Liver (tissue), 3 donors: ENCODE measurements around the gene OR1A1.

Source experiments
- EGR1 ChIP-seq, 2 donors: IDR thresholded peaks; 2 replicates each; pipeline ENCODE4 v1.6.1; 2016 to 2018; ENCODE audit warnings: antibody characterized with exemption in 2 of 2, low read depth in 2 of 2
- GABPA ChIP-seq, 2 donors: IDR thresholded peaks in 1 of 2; conservative IDR thresholded peaks in 1 of 2; 2 replicates each; pipeline ENCODE4 v1.6.1; 2016; ENCODE audit warnings: antibody characterized with exemption in 2 of 2, mild to moderate bottlenecking in 1 of 2, moderate library complexity in 1 of 2
- HNF4G ChIP-seq: IDR thresholded peaks from 2 replicates; pipeline ENCODE4 v1.6.1; 2016; ENCODE audit warnings: antibody characterized with exemption
- JUND ChIP-seq, 2 donors: IDR thresholded peaks; 2 replicates each; pipeline ENCODE4 v1.6.1; 2016; ENCODE audit warnings: antibody characterized with exemption in 2 of 2
- NR2F2 ChIP-seq: IDR thresholded peaks from 2 replicates; pipeline ENCODE4 v1.6.1; 2016; ENCODE audit warnings: antibody characterized with exemption
- RAD21 ChIP-seq, 2 donors: IDR thresholded peaks; 2 replicates each; pipeline ENCODE4 v1.6.1; 2016; ENCODE audit warnings: antibody characterized with exemption in 2 of 2, mild to moderate bottlenecking in 2 of 2
- SP1 ChIP-seq: IDR thresholded peaks from 2 replicates; pipeline ENCODE4 v1.6.1; 2018; ENCODE audit warnings: antibody characterized with exemption, mild to moderate bottlenecking
- TAF1 ChIP-seq: conservative IDR thresholded peaks from 2 replicates; pipeline ENCODE4 v1.6.1; 2016; ENCODE audit warnings: antibody characterized with exemption, mild to moderate bottlenecking
- YY1 ChIP-seq: IDR thresholded peaks from 2 replicates; pipeline ENCODE4 v1.6.1; 2016; ENCODE audit warnings: antibody characterized with exemption, mild to moderate bottlenecking
- TF ChIP-seq, protein P1 (sequence below): fragments of 150-350 bp; IDR thresholded peaks from 2 replicates; pipeline ENCODE4 v1.5.1; 2017; ENCODE audit warnings: improper control_type of control experiment, low read depth, low read length; ENCODE audit not compliant: missing input control
- TF ChIP-seq, protein P2 (sequence below): IDR thresholded peaks from 2 replicates; pipeline ENCODE4 v1.6.1; 2016; ENCODE audit warnings: antibody characterized with exemption
- TF ChIP-seq, protein P3 (sequence below): IDR thresholded peaks from 2 replicates; pipeline ENCODE4 v1.6.1; 2016; ENCODE audit warnings: antibody characterized with exemption
- TF ChIP-seq, protein P4 (sequence below): IDR thresholded peaks from 2 replicates; pipeline ENCODE4 v1.6.1; 2016; ENCODE audit warnings: antibody characterized with exemption
- donor health status: healthy.
- donor health status: healthy.

DNA sequence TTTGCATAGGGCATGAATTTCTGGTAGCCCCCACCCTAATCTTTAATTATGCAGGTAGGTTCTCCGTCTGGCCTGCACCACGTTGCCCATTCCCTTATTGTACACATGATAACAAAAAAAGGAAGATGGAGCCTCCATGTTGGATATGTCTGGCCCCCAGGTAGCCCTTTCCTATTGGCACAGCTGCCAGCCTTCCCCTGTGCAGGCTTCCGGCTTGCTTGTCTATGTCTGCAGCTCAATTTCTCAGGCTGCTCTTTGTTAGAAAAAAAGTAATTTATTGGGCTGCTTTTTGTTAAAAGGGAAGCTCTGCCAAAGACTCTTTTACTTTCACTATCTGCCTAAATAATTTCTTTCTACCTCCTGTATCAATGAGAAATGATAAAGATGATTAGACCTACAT is 5.5 kb downstream of the OR1A1 start:
- TF ChIP-seq, protein P1, sequence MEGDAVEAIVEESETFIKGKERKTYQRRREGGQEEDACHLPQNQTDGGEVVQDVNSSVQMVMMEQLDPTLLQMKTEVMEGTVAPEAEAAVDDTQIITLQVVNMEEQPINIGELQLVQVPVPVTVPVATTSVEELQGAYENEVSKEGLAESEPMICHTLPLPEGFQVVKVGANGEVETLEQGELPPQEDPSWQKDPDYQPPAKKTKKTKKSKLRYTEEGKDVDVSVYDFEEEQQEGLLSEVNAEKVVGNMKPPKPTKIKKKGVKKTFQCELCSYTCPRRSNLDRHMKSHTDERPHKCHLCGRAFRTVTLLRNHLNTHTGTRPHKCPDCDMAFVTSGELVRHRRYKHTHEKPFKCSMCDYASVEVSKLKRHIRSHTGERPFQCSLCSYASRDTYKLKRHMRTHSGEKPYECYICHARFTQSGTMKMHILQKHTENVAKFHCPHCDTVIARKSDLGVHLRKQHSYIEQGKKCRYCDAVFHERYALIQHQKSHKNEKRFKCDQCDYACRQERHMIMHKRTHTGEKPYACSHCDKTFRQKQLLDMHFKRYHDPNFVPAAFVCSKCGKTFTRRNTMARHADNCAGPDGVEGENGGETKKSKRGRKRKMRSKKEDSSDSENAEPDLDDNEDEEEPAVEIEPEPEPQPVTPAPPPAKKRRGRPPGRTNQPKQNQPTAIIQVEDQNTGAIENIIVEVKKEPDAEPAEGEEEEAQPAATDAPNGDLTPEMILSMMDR = no peak
- no peak for TF ChIP-seq EGR1 (IDR thresholded peaks at IDR 0.05; ENCODE audit: low read depth in 2 of 2)
- no peak for TF ChIP-seq TAF1
- TF ChIP-seq, protein P2, sequence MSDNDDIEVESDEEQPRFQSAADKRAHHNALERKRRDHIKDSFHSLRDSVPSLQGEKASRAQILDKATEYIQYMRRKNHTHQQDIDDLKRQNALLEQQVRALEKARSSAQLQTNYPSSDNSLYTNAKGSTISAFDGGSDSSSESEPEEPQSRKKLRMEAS = no peak
- TF ChIP-seq RAD21 (IDR thresholded peaks at IDR 0.05) = no peak
- TF ChIP-seq SP1 = no peak
- TF ChIP-seq, protein P3, sequence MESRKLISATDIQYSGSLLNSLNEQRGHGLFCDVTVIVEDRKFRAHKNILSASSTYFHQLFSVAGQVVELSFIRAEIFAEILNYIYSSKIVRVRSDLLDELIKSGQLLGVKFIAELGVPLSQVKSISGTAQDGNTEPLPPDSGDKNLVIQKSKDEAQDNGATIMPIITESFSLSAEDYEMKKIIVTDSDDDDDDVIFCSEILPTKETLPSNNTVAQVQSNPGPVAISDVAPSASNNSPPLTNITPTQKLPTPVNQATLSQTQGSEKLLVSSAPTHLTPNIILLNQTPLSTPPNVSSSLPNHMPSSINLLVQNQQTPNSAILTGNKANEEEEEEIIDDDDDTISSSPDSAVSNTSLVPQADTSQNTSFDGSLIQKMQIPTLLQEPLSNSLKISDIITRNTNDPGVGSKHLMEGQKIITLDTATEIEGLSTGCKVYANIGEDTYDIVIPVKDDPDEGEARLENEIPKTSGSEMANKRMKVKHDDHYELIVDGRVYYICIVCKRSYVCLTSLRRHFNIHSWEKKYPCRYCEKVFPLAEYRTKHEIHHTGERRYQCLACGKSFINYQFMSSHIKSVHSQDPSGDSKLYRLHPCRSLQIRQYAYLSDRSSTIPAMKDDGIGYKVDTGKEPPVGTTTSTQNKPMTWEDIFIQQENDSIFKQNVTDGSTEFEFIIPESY = no peak
- no peak for TF ChIP-seq GABPA (IDR thresholded peaks at IDR 0.05 in 1 of 2, conservative IDR thresholded peaks at IDR 0.05 in 1 of 2)
- TF ChIP-seq JUND (IDR thresholded peaks at IDR 0.05) = no peak
- TF ChIP-seq YY1 = no peak
- TF ChIP-seq HNF4G = no peak
- no peak for TF ChIP-seq NR2F2
- TF ChIP-seq, protein P4, sequence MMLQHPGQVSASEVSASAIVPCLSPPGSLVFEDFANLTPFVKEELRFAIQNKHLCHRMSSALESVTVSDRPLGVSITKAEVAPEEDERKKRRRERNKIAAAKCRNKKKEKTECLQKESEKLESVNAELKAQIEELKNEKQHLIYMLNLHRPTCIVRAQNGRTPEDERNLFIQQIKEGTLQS = no peak
